ENCODE results near the gene TCF4.

The TCF4 gene

DNA sequence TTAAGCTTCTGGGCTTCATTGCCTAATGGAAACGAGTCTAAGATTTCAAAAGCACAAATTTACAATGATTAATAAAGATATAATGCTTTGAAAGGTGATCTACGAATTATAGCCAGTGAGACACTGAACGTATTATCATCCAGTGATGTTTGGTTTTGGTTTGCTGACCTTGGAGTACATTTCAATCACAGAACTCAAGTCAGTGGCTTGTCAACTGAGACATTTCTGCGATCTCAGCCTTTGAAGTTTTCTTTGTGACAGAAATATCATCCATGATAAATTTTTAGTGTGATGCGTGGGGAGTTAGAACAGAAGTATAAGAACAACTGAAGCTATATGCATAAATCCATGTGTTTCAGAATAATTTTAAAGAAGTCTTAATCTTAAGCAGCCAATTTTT, 263.8 kb downstream of the TCF4 start:
- no peak for DNase-seq (ENCODE audit: extremely low read depth, low read depth)
- no peak overlapping the region for H3K4me3 ChIP-seq (replicated peaks; ENCODE audit: low read depth, low read length)
- TF ChIP-seq, protein P1, sequence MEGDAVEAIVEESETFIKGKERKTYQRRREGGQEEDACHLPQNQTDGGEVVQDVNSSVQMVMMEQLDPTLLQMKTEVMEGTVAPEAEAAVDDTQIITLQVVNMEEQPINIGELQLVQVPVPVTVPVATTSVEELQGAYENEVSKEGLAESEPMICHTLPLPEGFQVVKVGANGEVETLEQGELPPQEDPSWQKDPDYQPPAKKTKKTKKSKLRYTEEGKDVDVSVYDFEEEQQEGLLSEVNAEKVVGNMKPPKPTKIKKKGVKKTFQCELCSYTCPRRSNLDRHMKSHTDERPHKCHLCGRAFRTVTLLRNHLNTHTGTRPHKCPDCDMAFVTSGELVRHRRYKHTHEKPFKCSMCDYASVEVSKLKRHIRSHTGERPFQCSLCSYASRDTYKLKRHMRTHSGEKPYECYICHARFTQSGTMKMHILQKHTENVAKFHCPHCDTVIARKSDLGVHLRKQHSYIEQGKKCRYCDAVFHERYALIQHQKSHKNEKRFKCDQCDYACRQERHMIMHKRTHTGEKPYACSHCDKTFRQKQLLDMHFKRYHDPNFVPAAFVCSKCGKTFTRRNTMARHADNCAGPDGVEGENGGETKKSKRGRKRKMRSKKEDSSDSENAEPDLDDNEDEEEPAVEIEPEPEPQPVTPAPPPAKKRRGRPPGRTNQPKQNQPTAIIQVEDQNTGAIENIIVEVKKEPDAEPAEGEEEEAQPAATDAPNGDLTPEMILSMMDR (IDR thresholded peaks at IDR 0.05; ENCODE audit: low read depth, low read length, missing control alignments) = no peak

DNA sequence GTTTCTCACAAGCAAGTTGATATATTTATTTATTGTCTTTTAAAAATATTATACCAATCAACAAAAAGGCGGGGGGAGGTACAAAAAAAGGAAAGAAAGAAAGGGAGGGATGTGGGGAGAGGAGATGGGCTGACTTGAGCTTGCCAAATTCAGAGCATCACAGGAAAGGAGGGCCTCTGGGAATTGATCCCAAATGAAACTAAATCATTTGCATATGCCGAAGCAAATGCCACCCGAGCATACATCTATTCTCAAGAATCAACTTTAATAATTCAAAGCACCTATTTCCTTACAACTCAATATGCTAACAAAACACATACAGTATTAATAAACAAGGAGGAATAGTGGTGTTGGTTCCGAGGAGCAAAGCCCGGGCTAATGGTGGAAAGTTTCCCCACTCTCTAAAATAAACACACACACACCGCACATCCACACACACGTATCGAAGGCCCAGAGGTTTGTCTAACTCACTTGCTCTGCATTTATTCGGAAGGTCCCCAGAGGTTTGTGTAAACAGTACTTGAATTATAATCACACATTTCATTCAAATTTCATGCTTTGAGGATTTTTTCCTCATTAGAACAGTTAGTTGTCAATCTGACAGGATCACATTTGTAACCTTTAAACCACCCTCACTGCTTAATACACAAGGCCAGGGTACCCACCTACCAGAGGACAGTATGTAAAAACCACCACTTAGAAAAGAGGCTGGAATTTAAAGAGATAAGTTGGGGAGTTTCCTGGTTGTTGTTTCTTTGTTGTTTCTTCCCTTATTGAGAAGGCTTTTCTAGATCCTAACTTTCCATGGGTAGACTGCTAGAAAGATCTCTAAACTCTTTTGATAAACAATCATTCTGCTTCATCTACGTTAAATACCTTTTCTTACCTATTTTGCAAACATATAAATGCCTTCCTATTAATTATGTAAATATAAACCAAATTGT, 264.7 kb downstream of the TCF4 start:
- TF ChIP-seq, protein P1 (IDR thresholded peaks at IDR 0.05; ENCODE audit: low read depth, low read length, missing control alignments) = no peak
- DNase-seq (ENCODE audit: extremely low read depth, low read depth) = no peak
- H3K4me3 ChIP-seq (replicated peaks; ENCODE audit: low read depth, low read length) = peak overlapping the region; percentile 54

DNA sequence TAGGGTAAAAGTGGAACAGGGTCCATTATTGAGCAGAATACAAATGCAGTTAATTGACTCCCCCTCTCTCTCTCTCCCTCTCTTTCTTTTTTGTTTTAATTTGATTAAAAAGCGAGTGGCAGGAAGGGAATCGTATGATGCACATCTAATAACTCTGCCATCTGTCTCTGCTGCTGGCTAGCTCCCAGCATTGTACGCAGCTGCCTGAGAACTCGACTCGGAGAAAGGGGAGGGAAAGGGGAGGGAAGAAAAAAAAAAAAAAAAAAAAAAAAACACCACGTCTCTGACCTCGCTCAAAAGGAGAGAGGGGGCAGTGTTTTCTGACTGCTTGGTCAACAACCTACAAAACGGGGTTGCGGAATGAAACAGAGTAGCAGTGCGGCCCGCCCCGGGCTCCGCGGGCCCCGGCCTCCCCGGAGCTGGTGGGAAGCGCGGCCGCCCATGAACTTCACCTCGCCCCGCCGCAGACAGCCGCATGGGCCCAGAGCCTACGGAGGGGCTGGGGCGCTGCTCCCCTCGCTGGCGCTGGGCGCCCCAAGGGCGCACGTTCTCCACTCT, 265.7 kb downstream of the TCF4 start:
- H3K4me3 ChIP-seq (replicated peaks; ENCODE audit: low read depth, low read length) = peak overlapping the region; percentile 54
- TF ChIP-seq, protein P1 (IDR thresholded peaks at IDR 0.05; ENCODE audit: low read depth, low read length, missing control alignments) = no peak
- peak; percentile 92 for DNase-seq (ENCODE audit: extremely low read depth, low read depth)

DNA sequence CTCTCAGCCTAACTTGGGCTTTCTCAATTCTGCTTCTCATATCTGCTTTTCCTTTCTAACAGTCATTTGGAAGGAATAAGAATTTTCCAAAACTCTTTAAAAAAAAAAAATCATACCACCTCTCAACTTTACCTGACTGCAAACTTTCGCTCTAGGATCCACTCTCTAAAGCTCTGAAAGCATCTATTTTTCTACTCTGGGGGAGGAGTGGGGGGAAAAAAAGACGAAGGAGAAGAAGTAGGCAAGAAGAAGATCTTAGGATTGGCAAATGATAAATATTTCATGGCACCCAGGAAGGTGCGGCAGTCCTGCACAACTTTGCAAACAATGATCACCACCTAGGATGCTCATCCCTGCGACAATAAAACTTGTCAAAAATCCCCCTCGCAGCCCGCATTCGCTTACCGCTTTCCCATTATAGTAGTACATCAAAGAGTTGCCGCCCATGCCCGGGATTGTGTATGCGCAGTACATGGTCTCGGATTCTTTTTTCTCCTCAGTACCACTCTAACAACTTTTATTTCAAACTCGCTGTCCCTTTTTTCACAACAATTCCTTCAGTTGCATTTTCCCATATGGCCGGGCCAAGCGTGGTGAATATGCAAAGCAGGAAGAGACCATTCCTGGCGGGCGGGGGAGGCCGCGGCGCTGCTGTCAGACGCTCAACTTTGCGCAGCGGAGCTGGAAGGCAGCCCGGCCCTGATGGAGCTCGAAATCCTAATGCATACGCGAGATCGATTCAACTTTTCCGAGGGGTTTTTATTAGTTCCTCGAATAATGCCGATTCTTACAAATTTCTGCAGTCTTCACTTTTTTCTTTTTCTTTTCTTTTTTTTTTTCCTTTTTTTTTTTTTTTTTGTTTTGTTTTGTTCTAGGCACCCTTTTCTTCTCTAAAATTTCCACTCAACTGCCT, 266.5 kb downstream of the TCF4 start:
- peak overlapping the region; percentile 54 for H3K4me3 ChIP-seq (replicated peaks; ENCODE audit: low read depth, low read length)
- TF ChIP-seq, protein P1 (IDR thresholded peaks at IDR 0.05; ENCODE audit: low read depth, low read length, missing control alignments) = no peak
- peak; percentile 83 for DNase-seq (ENCODE audit: extremely low read depth, low read depth)

DNA sequence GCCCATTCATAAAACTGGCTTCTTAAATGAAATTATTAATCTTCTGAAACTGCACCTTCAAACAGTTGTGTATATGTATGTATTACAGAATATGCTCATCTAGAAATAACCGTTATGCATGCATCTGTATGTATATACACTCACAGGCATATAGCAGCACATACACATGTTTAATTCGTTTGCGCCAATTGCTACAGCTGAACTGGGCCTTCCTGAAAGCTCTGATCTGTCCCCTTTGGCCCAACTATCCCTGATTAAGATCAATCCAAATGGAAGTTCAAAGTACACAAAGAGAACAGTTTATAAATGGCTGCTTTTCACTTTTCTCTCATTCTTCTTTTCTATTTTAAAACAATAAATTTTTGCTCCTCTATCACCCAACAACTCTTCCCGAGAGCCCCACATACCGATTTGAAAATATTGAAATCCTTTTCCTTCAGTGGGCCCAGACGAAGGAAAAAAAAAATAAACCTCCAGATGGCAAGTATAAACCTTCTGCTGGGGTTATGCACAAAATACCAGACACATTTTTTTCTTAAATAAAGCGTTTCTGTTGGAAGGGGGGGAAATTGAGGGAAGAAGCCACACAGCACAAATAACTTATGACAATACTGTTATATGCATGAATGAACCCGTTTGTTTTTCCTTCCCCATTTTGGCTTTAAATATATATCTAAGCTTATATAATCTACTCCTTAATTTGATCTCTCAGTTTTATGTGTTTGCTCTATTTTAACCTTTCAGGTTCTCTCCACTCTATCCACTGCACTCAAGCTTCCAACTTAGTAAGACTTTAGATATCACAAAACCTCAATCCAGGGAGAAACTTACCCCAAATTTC, 267.3 kb downstream of the TCF4 start:
- H3K4me3 ChIP-seq (replicated peaks; ENCODE audit: low read depth, low read length) = peak overlapping the region; percentile 54
- TF ChIP-seq, protein P1 (IDR thresholded peaks at IDR 0.05; ENCODE audit: low read depth, low read length, missing control alignments) = no peak
- DNase-seq (ENCODE audit: extremely low read depth, low read depth) = no peak
